C4-2B (cell line): ENCODE results near the gene CHRM4.

Source experiments
- CTCF ChIP-seq: fragments of 450-650 bp; conservative IDR thresholded peaks from 2 replicates; pipeline ENCODE4 v1.5.1; 2017; ENCODE audit warnings: mild to moderate bottlenecking
- ZFX ChIP-seq: fragments of 450-650 bp; IDR thresholded peaks from 2 replicates; pipeline ENCODE4 v1.6.1; 2017

- TF ChIP-seq CTCF (no peak), ZFX (no peak)
Observed at GRCh38 chr11:46335271-46335670, 56.3 kb downstream of the CHRM4 start.
